Activated naive CD4-positive, alpha-beta T cell treated with anti-CD3 and anti-CD28 coated beads, Interleukin-2, amount 50 U/mL, for 24 hours (primary cell): Measurements from ENCODE around the gene LRRC4C.

Source experiments
- H3K27ac Mint-ChIP-seq: one replicate; pipeline ENCODE4 v1.8.0; 2021; ENCODE audit warnings: mild to moderate bottlenecking, mixed read lengths
- H3K27me3 Mint-ChIP-seq: one replicate; pipeline ENCODE4 v1.8.0; 2021; ENCODE audit warnings: mixed read lengths
- H3K36me3 Mint-ChIP-seq: one replicate; pipeline ENCODE4 v1.8.0; 2021; ENCODE audit warnings: mixed read lengths
- H3K4me1 Mint-ChIP-seq: one replicate; pipeline ENCODE4 v1.8.0; 2021; ENCODE audit warnings: mixed read lengths
- H3K4me3 Mint-ChIP-seq: one replicate; pipeline ENCODE4 v1.8.0; 2021; ENCODE audit warnings: mild to moderate bottlenecking, mixed read lengths
- H3K9me3 Mint-ChIP-seq: one replicate; pipeline ENCODE4 v1.8.0; 2021; ENCODE audit warnings: mixed read lengths

LRRC4C gene

DNA sequence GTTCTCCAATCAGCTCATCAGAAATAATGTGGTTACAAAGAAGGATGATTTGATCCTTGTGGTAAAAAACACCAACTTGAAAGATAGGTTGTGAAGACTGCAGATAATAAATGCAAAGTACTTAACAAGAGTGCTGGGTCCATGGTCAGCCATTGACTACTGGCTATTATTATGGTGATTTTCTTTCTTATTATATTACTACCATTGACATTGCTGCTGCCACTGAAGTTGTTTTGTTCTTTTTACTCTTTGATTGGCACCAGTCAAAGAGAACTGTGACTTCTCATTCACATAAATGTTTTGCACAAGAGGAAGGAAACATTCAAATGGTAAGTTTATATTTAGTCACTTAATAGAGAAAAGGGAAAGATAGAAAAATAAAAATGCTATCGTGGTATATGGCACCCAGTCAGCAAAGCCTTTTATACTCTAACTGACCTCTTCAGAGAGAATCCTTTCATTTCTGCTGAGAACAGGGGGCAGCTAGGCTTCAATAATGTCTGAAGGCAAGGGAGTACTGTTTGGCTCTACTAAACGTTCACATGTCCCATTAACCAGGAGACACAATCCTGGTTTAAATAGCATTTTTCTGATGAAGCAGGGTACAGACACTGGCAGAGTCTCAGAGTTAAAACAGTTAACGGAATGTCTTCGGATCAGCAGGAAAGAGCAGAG is 64.8 kb downstream of the LRRC4C start:
- Mint-ChIP-seq H3K27me3 (no peaks in the 10 kb centered on the region), H3K4me1 (no peaks in the 10 kb centered on the region), H3K9me3 (peaks cover 10% of the 10 kb centered on the region), H3K4me3 (no peak overlapping the region), H3K27ac (no peak overlapping the region), H3K36me3 (no peaks in the 10 kb centered on the region)

DNA sequence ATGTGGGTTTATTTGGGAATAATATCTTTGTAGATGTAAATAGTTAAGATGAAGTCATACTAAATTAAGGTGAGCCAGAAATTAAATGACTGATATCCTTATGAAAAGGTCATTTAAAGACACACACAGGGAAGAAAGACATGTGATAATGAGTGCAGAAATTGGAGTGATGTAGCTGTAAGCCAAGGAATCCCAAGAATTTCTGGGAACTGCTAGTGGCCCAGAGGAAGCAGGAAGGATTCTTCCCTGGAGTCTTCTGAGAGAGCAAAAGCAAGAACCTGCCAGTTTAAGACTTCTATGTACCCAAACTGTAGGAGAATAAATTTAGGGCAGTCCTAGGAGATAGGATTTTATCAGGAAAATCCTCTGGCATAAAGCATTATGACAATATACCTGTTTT is 66.9 kb downstream of the LRRC4C start:
- H3K36me3 Mint-ChIP-seq = no peaks in the 10 kb centered on the region
- no peak overlapping the region for H3K27ac Mint-ChIP-seq
- H3K4me3 Mint-ChIP-seq = no peak overlapping the region
- H3K4me1 Mint-ChIP-seq = no peaks in the 10 kb centered on the region
- peaks cover 10% of the 10 kb centered on the region for H3K9me3 Mint-ChIP-seq
- no peaks in the 10 kb centered on the region for H3K27me3 Mint-ChIP-seq

DNA sequence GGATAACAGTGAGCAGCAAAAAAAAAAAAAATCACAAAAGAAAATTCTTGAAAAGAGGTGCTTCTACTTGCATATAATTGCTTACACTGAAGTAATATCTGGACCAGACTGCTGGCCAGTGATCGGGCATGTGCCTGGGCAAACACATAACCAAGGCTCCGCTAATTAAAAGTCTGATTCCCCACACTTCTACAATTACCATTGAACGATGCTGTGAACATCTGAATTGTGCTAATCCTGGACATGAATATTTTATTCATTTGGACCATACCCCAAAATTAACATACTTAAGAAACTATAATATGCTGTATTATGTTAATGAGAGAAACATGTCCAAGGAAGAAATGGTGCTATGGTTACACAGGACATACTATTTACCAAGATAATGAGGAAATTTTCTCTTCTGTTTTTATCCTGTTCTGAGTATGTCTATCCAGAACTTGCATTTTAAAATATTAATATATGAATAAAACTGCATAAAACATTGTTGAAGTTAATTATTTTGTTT is 69.8 kb downstream of the LRRC4C start:
- H3K36me3 Mint-ChIP-seq = no peaks in the 10 kb centered on the region
- H3K27me3 Mint-ChIP-seq = no peaks in the 10 kb centered on the region
- no peaks in the 10 kb centered on the region for H3K4me1 Mint-ChIP-seq
- H3K27ac Mint-ChIP-seq = no peak overlapping the region
- no peak overlapping the region for H3K4me3 Mint-ChIP-seq
- H3K9me3 Mint-ChIP-seq = peaks cover 10% of the 10 kb centered on the region

DNA sequence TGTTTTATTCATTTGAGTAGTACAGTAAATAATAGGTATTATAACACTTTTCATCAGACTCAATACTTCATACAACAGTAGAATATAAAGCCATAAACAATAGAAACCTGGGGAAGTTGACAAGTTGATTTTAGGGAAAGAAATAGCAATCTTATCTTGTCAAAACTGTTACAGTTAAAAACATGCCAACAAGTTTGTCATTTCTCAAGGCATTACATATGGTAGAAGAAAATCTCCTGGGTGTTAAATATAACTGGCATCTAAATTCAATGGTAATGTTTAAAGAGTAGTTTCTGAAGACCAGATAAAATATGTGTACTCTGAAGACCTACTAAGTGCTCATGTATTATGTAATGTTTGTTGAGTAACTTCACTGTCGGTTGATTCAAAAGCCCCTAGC is 75.1 kb downstream of the LRRC4C start:
- Mint-ChIP-seq H3K9me3 (peaks cover 18% of the 10 kb centered on the region), H3K4me1 (no peaks in the 10 kb centered on the region), H3K27me3 (no peaks in the 10 kb centered on the region), H3K4me3 (no peak overlapping the region), H3K36me3 (no peaks in the 10 kb centered on the region), H3K27ac (no peak overlapping the region)

DNA sequence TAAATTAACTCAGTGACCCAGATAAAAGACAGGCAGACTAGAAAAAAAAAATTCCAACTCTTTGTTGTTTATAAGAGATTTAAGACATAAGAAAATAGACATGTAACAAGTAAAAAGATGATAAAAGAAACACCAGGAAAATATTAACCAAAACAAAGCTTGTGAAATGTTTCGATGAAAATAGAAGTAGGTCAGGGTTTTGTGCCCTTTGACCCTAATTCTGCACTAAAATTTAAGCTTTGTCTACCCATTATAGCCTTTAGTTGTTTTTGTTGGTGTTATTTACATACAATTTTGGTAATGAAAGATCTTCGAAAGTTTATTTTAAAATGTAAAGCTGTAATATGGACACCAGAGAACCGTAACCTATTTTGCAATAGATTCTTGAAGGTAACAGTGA is 75.7 kb downstream of the LRRC4C start:
- no peaks in the 10 kb centered on the region for H3K4me1 Mint-ChIP-seq
- H3K9me3 Mint-ChIP-seq = peaks cover 18% of the 10 kb centered on the region
- no peak overlapping the region for H3K4me3 Mint-ChIP-seq
- no peaks in the 10 kb centered on the region for H3K27me3 Mint-ChIP-seq
- no peak overlapping the region for H3K27ac Mint-ChIP-seq
- H3K36me3 Mint-ChIP-seq = no peaks in the 10 kb centered on the region

DNA sequence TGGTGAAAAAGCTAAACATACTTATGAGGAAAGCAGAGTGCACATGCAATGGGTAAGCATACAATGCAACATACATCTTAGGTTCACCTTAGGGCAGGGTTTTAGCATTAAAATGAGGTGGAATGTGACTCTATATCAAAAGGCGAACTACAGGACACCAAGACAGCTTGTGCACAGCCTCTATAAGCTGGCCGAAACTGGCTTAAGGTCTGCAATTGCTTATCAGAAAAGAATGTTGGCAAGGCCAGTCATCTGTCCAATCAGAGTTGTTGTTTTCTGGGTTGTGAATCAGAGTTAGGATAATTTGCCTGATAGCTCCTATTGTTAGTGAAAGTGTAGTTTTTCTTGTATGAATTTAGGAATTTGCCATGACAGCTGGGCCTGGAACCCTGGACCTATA is 76.5 kb downstream of the LRRC4C start:
- H3K36me3 Mint-ChIP-seq = no peaks in the 10 kb centered on the region
- H3K27ac Mint-ChIP-seq = no peak overlapping the region
- H3K4me3 Mint-ChIP-seq = no peak overlapping the region
- no peaks in the 10 kb centered on the region for H3K27me3 Mint-ChIP-seq
- H3K4me1 Mint-ChIP-seq = no peaks in the 10 kb centered on the region
- H3K9me3 Mint-ChIP-seq = peaks cover 18% of the 10 kb centered on the region

DNA sequence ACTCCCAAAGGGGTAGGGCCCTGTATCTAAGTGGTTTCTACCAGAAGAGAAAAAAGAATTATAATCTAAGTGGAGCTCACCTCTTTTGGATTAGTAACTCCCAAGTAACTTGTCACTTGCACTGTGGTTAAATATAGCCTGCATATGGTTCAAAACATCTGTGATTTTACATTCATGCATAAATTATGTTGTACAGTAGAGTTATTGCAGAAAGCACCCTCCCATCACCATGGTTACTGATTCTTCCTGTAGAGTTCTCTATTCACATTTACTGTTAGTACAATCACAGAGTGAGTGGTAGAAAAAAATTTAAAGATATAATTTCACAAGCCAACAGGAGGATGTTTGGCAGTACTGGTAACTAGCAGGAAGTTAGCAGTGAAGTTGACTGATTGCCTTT is 80.4 kb downstream of the LRRC4C start:
- Mint-ChIP-seq H3K27ac (no peak overlapping the region), H3K36me3 (no peaks in the 10 kb centered on the region), H3K9me3 (peaks cover 21% of the 10 kb centered on the region), H3K27me3 (no peaks in the 10 kb centered on the region), H3K4me1 (no peaks in the 10 kb centered on the region), H3K4me3 (no peak overlapping the region)

DNA sequence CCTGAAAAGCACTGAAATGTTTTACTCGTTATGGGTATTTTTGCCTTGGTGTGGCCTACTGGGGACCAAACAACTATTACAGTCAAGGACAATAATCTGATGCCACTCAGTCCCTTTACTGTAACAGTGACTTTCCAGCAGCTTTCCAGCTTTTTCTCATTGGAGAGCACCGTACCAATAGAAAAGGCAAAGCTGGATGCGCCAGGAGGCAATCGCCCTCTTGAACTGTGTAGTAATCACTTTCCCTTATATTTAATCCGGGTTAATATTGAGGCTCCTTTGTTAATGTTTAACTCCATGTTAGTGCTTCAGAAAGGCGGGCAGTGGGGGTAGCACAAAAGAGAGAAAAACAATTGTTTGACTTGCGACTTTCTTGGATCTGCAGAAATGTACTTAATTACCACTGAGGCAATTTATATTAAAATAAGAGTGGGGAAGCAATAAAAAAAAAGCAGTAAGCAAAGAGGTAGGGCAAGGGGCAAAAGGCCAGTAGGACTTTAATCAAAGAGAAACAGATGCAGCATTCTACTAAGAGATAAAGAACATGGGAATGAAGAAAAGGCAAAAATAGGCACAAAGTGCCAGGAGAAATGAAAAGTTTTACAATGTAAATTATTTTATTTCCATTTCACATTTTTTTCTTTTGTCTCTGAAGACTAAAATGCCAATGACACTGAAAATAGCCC is 81.6 kb downstream of the LRRC4C start:
- Mint-ChIP-seq H3K36me3 (no peaks in the 10 kb centered on the region), H3K4me1 (no peaks in the 10 kb centered on the region), H3K4me3 (no peak overlapping the region), H3K27me3 (no peaks in the 10 kb centered on the region), H3K27ac (no peak overlapping the region), H3K9me3 (peaks cover 14% of the 10 kb centered on the region)

DNA sequence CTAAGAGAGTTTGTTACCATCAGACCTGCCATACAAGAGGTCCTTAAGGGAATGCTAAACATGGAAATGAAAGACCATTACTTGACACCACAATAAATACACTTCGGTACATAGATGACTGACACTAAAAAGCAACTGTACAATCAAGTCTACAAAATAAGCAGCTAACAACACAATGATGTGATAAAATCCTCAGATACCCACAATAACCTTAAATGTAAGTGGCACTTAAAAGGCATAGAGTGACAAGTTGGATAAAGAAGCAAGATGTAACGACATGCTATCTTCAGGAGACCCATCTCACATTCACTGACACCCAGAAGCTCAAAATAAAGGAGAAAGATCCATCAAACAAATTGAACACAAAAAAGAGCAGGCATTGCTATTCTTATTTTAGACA is 107.6 kb downstream of the LRRC4C start:
- H3K27me3 Mint-ChIP-seq = no peaks in the 10 kb centered on the region
- peaks cover 13% of the 10 kb centered on the region for H3K9me3 Mint-ChIP-seq
- no peaks in the 10 kb centered on the region for H3K36me3 Mint-ChIP-seq
- no peak overlapping the region for H3K27ac Mint-ChIP-seq
- no peaks in the 10 kb centered on the region for H3K4me1 Mint-ChIP-seq
- no peak overlapping the region for H3K4me3 Mint-ChIP-seq

DNA sequence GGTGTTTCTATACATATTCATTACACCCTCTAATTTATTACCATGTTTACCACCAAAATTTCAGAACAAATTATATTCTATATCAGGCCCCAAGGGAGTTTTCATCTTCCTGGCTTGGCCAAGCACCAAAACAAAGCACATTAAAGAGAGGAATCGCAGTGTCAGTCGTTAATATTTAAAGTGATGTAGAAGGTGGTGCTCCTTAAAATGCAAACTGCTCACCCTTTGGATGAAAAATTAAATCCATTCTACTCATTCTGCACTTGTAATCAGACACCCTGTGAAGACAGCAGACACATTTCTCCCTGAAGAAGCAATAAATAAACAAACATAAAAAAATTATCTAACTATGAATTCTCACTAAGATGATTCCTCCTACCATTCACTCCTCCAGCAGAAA is 113.4 kb downstream of the LRRC4C start:
- Mint-ChIP-seq H3K4me3 (no peak overlapping the region), H3K36me3 (no peaks in the 10 kb centered on the region), H3K9me3 (peaks cover 7% of the 10 kb centered on the region), H3K4me1 (no peaks in the 10 kb centered on the region), H3K27ac (no peak overlapping the region), H3K27me3 (no peaks in the 10 kb centered on the region)

DNA sequence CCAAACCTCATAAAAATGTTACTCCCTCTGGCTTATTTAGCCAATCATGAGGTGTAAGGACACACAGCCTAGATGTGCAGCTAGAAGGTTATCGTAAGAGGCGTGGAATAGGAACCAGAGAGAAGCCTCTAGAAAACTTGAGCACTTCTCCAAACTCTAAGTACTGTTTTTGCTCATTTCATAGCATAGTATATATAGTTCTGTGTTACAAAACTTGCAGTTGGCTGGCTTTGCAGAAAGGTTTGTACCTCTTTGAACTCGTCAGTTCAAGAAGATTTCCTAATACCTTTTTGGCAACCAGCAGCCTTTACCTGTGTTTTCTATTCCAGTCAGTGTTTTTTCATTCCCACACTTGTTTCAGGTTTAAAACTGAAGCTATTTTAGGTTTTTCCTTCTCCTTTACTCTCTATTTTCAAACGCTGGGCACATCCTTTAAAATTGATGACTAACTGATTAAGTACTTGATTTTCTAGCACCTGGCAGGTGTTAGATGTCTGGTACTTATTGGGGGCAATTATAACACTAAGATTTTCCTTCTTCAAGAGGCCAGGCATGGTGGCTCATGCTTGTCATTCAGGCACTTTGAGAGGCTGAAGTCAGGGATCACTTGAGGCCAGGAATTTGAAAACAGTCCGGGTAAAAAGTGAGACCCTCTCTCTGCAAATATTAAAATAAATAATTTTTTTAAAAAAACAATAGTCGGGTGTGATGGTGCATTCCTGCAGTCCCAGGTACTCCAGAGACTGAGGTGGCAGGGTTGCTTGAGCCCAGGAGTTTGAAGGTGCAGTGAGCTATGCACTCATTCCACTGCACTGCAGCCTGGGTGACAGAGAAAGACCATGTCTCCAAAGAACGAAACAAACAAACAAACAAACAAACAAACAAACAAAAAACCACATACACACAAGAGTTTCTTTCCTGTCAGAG is 125.2 kb downstream of the LRRC4C start:
- no peaks in the 10 kb centered on the region for H3K27me3 Mint-ChIP-seq
- H3K4me1 Mint-ChIP-seq = no peaks in the 10 kb centered on the region
- H3K27ac Mint-ChIP-seq = no peak overlapping the region
- H3K4me3 Mint-ChIP-seq = no peak overlapping the region
- H3K36me3 Mint-ChIP-seq = no peaks in the 10 kb centered on the region
- H3K9me3 Mint-ChIP-seq = peaks cover 18% of the 10 kb centered on the region

DNA sequence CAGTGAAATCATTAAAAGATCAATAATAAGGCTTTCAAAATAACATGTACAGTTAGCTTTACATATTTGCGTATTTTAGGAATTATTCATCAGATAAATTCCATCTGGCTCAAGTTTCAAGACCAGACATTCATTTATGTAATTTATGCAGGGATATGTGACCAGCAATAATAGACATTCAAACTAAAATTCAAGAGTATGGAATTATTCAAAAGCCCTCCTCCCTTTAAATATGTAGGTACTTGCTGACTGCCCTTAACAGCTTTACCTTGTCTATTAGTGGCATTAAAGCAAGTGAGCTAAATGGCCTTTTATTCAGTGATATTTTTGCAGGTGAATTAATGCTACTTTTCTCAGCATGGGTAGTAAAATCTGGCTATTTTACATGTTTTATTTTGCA is 126.1 kb downstream of the LRRC4C start:
- Mint-ChIP-seq H3K9me3 (peaks cover 20% of the 10 kb centered on the region), H3K27me3 (no peaks in the 10 kb centered on the region), H3K36me3 (no peaks in the 10 kb centered on the region), H3K4me3 (no peak overlapping the region), H3K27ac (no peak overlapping the region), H3K4me1 (no peaks in the 10 kb centered on the region)

DNA sequence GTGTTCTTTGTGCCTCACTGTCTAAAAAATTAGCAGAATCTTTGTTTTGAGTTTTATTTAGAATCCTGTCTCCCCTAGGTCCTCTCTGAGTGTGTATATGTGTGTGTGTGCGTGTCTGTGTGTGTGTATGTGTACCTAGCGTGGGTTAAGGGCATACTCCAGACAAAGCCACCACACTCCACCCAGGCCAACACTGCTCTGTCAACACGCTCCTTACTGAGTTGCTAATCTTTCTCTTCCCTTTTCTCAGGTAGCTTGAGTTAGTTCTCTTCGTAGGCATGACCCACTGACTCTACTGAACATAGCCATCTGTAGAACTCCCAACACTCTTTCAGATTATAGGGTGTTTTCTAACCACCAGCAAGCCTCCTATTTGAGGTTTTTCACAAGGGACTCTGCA is 131.1 kb downstream of the LRRC4C start:
- Mint-ChIP-seq H3K27ac (no peak overlapping the region), H3K27me3 (no peaks in the 10 kb centered on the region), H3K4me1 (no peaks in the 10 kb centered on the region), H3K4me3 (no peak overlapping the region), H3K9me3 (peaks cover 15% of the 10 kb centered on the region), H3K36me3 (no peaks in the 10 kb centered on the region)

DNA sequence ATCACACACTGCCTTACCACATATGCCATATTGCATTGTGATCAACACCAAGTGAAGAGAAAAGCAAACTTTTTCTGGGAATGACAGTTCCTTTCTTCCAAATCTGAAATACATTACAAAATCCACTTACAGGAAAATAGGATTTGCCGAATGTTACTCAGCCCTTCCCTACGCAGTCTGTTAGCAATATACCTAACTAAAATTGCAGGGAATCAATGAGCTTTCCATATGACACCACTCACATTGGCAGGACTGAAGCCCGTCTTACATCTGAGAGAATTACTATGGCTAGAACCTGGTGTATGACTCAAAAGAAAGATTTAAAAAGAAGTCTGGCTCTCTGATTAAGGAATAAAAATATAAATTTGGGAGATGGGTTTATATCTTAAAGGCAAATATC is 136.0 kb downstream of the LRRC4C start:
- Mint-ChIP-seq H3K36me3 (no peaks in the 10 kb centered on the region), H3K4me1 (no peaks in the 10 kb centered on the region), H3K4me3 (no peak overlapping the region), H3K27me3 (no peaks in the 10 kb centered on the region), H3K27ac (no peak overlapping the region), H3K9me3 (peaks cover 3% of the 10 kb centered on the region)

DNA sequence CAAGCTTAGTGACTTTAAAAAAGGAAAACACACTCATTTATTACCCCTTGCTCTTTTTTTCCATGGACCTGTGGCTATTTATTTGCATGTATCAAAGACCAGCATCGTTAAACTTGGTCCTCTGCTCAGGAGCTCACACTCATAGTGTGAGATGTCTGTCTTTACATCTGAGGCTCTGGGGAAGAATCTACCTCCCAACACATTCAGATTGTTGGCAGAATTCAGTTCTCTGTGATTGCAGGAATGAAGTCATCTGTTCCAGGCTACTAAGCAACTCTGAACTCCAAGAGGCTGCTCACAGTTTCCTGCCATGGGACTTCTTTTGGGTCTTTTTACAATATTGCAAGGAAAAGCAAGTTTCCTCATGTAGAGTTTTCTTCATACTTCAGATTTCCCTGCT is 138.8 kb downstream of the LRRC4C start:
- Mint-ChIP-seq H3K9me3 (peaks cover 5% of the 10 kb centered on the region), H3K4me1 (no peaks in the 10 kb centered on the region), H3K36me3 (no peaks in the 10 kb centered on the region), H3K27me3 (no peaks in the 10 kb centered on the region), H3K4me3 (no peak overlapping the region), H3K27ac (no peak overlapping the region)

DNA sequence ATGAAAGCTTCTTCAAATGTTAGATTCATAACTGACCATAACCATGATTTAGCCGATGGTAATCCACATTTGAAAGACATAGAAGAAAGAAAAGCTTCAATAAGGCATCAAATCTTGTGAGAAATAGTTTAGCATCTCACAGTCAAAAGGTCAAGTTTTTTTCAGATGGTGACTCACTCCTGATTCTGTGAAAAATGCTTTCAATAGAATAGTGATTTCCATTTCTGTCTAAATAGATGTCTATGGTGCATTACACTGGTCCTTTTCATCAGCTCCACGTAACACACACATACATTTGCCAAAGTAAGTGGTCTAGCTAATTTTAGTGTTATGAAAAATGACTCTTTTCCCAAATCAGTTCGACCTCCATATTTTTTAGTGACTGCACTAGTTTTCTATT is 139.2 kb downstream of the LRRC4C start:
- no peak overlapping the region for H3K27ac Mint-ChIP-seq
- no peaks in the 10 kb centered on the region for H3K36me3 Mint-ChIP-seq
- peaks cover 5% of the 10 kb centered on the region for H3K9me3 Mint-ChIP-seq
- H3K4me1 Mint-ChIP-seq = no peaks in the 10 kb centered on the region
- H3K27me3 Mint-ChIP-seq = no peaks in the 10 kb centered on the region
- H3K4me3 Mint-ChIP-seq = no peak overlapping the region
